ENCODE results near the gene METTL27.

DNA sequence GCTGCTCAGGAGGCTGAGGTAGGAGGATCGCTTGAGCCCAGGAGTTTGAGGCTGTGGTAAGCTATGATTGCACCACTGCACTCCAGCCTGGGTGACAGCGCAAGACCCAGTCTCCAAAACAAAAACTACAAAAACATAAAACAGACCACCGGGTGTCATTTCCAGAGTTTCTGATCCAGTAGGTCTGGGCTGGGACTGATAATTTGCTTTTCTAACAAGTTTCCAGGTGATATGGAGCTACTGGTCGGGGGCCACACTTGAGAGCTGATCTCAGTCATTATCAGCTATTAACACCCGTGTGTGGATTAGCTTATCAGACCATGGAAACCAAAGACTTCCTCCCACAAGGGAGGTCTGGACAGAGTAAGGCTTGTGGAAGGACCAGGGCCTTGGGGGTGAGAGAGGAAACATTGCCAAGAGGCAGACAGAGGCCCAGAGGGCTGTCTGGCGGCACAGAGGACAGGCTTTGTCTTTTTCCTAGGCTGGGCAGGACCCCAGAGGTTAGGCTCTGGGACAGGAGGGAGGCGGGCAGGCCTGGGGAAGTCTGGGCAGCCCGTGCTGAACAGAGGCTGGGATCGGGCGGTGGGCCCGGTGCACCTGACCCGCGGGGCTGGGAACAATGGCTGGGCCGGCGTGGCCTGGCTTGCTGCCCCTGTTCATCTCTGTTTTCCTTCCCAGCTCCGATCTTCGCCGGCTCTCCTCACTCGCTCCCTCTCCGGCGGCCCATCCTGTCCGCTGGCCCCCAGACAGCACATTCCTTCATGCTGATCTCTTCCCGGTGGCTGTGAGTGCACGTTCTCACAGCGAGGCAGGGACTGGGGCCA lies 43.9 kb upstream of the METTL27 start:
- TF ChIP-seq, protein P1, sequence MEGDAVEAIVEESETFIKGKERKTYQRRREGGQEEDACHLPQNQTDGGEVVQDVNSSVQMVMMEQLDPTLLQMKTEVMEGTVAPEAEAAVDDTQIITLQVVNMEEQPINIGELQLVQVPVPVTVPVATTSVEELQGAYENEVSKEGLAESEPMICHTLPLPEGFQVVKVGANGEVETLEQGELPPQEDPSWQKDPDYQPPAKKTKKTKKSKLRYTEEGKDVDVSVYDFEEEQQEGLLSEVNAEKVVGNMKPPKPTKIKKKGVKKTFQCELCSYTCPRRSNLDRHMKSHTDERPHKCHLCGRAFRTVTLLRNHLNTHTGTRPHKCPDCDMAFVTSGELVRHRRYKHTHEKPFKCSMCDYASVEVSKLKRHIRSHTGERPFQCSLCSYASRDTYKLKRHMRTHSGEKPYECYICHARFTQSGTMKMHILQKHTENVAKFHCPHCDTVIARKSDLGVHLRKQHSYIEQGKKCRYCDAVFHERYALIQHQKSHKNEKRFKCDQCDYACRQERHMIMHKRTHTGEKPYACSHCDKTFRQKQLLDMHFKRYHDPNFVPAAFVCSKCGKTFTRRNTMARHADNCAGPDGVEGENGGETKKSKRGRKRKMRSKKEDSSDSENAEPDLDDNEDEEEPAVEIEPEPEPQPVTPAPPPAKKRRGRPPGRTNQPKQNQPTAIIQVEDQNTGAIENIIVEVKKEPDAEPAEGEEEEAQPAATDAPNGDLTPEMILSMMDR (IDR thresholded peaks at IDR 0.05): no peak
- no peak for TF ChIP-seq POLR2A (IDR thresholded peaks at IDR 0.05)

All from esophagus squamous epithelium (tissue), 4 donors.